T-helper 2 cell treated with Interferon-gamma antibody and Interleukin-4, amounts not matched to agents 5 μg/mL and 100 μg/mL, for 36 hours (primary cell): ENCODE results near the gene ATP11A.

Experiments used
- DNase-seq: peaks from one replicate; pipeline ENCODE4 v3.0.0; 2021; ENCODE audit warnings: low spot score
- H3K27ac Mint-ChIP-seq: one replicate; pipeline ENCODE4 v1.8.0; 2021; ENCODE audit warnings: mild to moderate bottlenecking, mixed read lengths
- H3K27me3 Mint-ChIP-seq: one replicate; pipeline ENCODE4 v1.8.0; 2021; ENCODE audit warnings: low read depth, mixed read lengths
- H3K36me3 Mint-ChIP-seq: one replicate; pipeline ENCODE4 v1.8.0; 2021; ENCODE audit warnings: low read depth, mixed read lengths
- H3K4me1 Mint-ChIP-seq: one replicate; pipeline ENCODE4 v1.8.0; 2021; ENCODE audit warnings: low read depth, mixed read lengths
- H3K4me3 Mint-ChIP-seq: one replicate; pipeline ENCODE4 v1.8.0; 2022; ENCODE audit warnings: mild to moderate bottlenecking, moderate library complexity, mixed read lengths
- H3K9me3 Mint-ChIP-seq: one replicate; pipeline ENCODE4 v1.8.0; 2021; ENCODE audit warnings: mixed read lengths

The ATP11A gene

GRCh38 chr13:112737294-112737693 lies 47.5 kb downstream of the ATP11A start:
- Mint-ChIP-seq H3K27ac (no peak overlapping the region), H3K36me3 (no peaks in the 10 kb centered on the region), H3K4me1 (no peaks in the 10 kb centered on the region), H3K4me3 (no peak overlapping the region), H3K9me3 (no peaks in the 10 kb centered on the region), H3K27me3 (no peaks in the 10 kb centered on the region)
- DNase-seq, result no peak

- no peak for DNase-seq
- Mint-ChIP-seq H3K27ac (no peak overlapping the region), H3K9me3 (no peaks in the 10 kb centered on the region), H3K27me3 (no peaks in the 10 kb centered on the region), H3K4me3 (no peak overlapping the region), H3K36me3 (no peaks in the 10 kb centered on the region), H3K4me1 (no peaks in the 10 kb centered on the region)
Observed at GRCh38 chr13:112738606-112739005, 48.8 kb downstream of the ATP11A start.

GRCh38 chr13:112740502-112741131 lies 50.8 kb downstream of the ATP11A start:
- no peaks in the 10 kb centered on the region for H3K4me1 Mint-ChIP-seq
- DNase-seq, result no peak
- no peak overlapping the region for H3K4me3 Mint-ChIP-seq
- H3K27me3 Mint-ChIP-seq, result no peaks in the 10 kb centered on the region
- H3K36me3 Mint-ChIP-seq, result no peaks in the 10 kb centered on the region
- no peaks in the 10 kb centered on the region for H3K9me3 Mint-ChIP-seq
- no peak overlapping the region for H3K27ac Mint-ChIP-seq

GRCh38 chr13:112741185-112741755 lies 51.4 kb downstream of the ATP11A start:
- Mint-ChIP-seq H3K27me3 (no peaks in the 10 kb centered on the region), H3K9me3 (no peaks in the 10 kb centered on the region), H3K4me3 (no peak overlapping the region), H3K4me1 (no peaks in the 10 kb centered on the region), H3K27ac (no peak overlapping the region), H3K36me3 (no peaks in the 10 kb centered on the region)
- DNase-seq, result no peak

- H3K4me1 Mint-ChIP-seq, result no peaks in the 10 kb centered on the region
- H3K27me3 Mint-ChIP-seq, result no peaks in the 10 kb centered on the region
- no peak for DNase-seq
- H3K27ac Mint-ChIP-seq, result no peak overlapping the region
- no peaks in the 10 kb centered on the region for H3K36me3 Mint-ChIP-seq
- no peak overlapping the region for H3K4me3 Mint-ChIP-seq
- H3K9me3 Mint-ChIP-seq, result no peaks in the 10 kb centered on the region
Observed at GRCh38 chr13:112741835-112742570, 52.2 kb downstream of the ATP11A start.

- Mint-ChIP-seq H3K4me3 (no peak overlapping the region), H3K36me3 (no peaks in the 10 kb centered on the region), H3K9me3 (no peaks in the 10 kb centered on the region), H3K27me3 (no peaks in the 10 kb centered on the region), H3K27ac (no peak overlapping the region), H3K4me1 (no peaks in the 10 kb centered on the region)
- no peak for DNase-seq
Observed at GRCh38 chr13:112742583-112742982, 52.7 kb downstream of the ATP11A start.

GRCh38 chr13:112743451-112744167 lies 53.8 kb downstream of the ATP11A start:
- no peaks in the 10 kb centered on the region for H3K36me3 Mint-ChIP-seq
- H3K27me3 Mint-ChIP-seq, result no peaks in the 10 kb centered on the region
- no peaks in the 10 kb centered on the region for H3K9me3 Mint-ChIP-seq
- DNase-seq, result no peak
- no peaks in the 10 kb centered on the region for H3K4me1 Mint-ChIP-seq
- H3K4me3 Mint-ChIP-seq, result no peak overlapping the region
- H3K27ac Mint-ChIP-seq, result no peak overlapping the region

GRCh38 chr13:112744168-112745021 lies 54.6 kb downstream of the ATP11A start:
- Mint-ChIP-seq H3K4me3 (no peak overlapping the region), H3K4me1 (no peaks in the 10 kb centered on the region), H3K27me3 (no peaks in the 10 kb centered on the region), H3K27ac (no peak overlapping the region), H3K36me3 (no peaks in the 10 kb centered on the region), H3K9me3 (no peaks in the 10 kb centered on the region)
- DNase-seq, result no peak

- no peaks in the 10 kb centered on the region for H3K27me3 Mint-ChIP-seq
- H3K27ac Mint-ChIP-seq, result no peak overlapping the region
- H3K9me3 Mint-ChIP-seq, result no peaks in the 10 kb centered on the region
- no peak for DNase-seq
- H3K36me3 Mint-ChIP-seq, result no peaks in the 10 kb centered on the region
- no peaks in the 10 kb centered on the region for H3K4me1 Mint-ChIP-seq
- no peak overlapping the region for H3K4me3 Mint-ChIP-seq
Observed at GRCh38 chr13:112746044-112746443, 56.2 kb downstream of the ATP11A start.

- H3K4me3 Mint-ChIP-seq, result no peak overlapping the region
- H3K27ac Mint-ChIP-seq, result no peak overlapping the region
- H3K9me3 Mint-ChIP-seq, result no peaks in the 10 kb centered on the region
- no peaks in the 10 kb centered on the region for H3K36me3 Mint-ChIP-seq
- H3K27me3 Mint-ChIP-seq, result no peaks in the 10 kb centered on the region
- H3K4me1 Mint-ChIP-seq, result no peaks in the 10 kb centered on the region
- DNase-seq, result no peak
Observed at GRCh38 chr13:112747256-112747655, 57.4 kb downstream of the ATP11A start.

GRCh38 chr13:112748947-112749735 lies 59.3 kb downstream of the ATP11A start:
- Mint-ChIP-seq H3K9me3 (no peaks in the 10 kb centered on the region), H3K27ac (no peak overlapping the region), H3K4me1 (peaks cover 8% of the 10 kb centered on the region), H3K27me3 (no peaks in the 10 kb centered on the region), H3K36me3 (no peaks in the 10 kb centered on the region), H3K4me3 (no peak overlapping the region)
- no peak for DNase-seq

GRCh38 chr13:112750570-112750969 lies 60.7 kb downstream of the ATP11A start:
- no peaks in the 10 kb centered on the region for H3K9me3 Mint-ChIP-seq
- H3K4me3 Mint-ChIP-seq, result no peak overlapping the region
- no peaks in the 10 kb centered on the region for H3K27me3 Mint-ChIP-seq
- peaks cover 8% of the 10 kb centered on the region for H3K4me1 Mint-ChIP-seq
- no peak overlapping the region for H3K27ac Mint-ChIP-seq
- no peak for DNase-seq
- peaks cover 2% of the 10 kb centered on the region for H3K36me3 Mint-ChIP-seq

GRCh38 chr13:112751617-112752016 lies 61.8 kb downstream of the ATP11A start:
- H3K4me3 Mint-ChIP-seq, result no peak overlapping the region
- no peaks in the 10 kb centered on the region for H3K27me3 Mint-ChIP-seq
- peaks cover 8% of the 10 kb centered on the region for H3K4me1 Mint-ChIP-seq
- H3K9me3 Mint-ChIP-seq, result no peaks in the 10 kb centered on the region
- H3K36me3 Mint-ChIP-seq, result peaks cover 2% of the 10 kb centered on the region
- H3K27ac Mint-ChIP-seq, result no peak overlapping the region
- DNase-seq, result no peak
